ENCODE results near the gene PPP3CB.

- TF ChIP-seq CTCF (IDR thresholded peaks at IDR 0.05; ENCODE audit: low read depth, low read length, poor library complexity, severe bottlenecking) (no peak), EZH2phosphoT487 (IDR thresholded peaks at IDR 0.05; ENCODE audit: borderline replicate concordance, low read length) (no peak)
Observed at GRCh38 chr10:73424478-73424877, 71.3 kb downstream of the PPP3CB start.
